Osteoblast (primary cell): ENCODE measurements around the gene DRAXIN. TPM values are rescaled to one million over a fixed set of nuclear protein-coding genes. Genes with fewer than 3 reads are reported as not detected.

Experiments used
- DNase-seq: peaks from one replicate; pipeline ENCODE4 v3.0.0; 2011; ENCODE audit warnings: low spot score, mixed read lengths; ENCODE audit not compliant: insufficient read length; ENCODE audit errors: missing footprints
- H2AFZ ChIP-seq: 2 replicates; pipeline ENCODE4 v1.6.0; 2011; ENCODE audit warnings: mild to moderate bottlenecking, low read length
- H3K27ac ChIP-seq: 2 replicates; pipeline ENCODE4 v1.5.1; 2011; ENCODE audit warnings: mild to moderate bottlenecking, low read depth, low read length, moderate library complexity
- H3K27me3 ChIP-seq: 2 replicates; pipeline ENCODE4 v1.6.0; 2012; ENCODE audit warnings: mild to moderate bottlenecking, control low read depth, inconsistent platforms, low read length, moderate library complexity; ENCODE audit not compliant: insufficient read depth
- H3K36me3 ChIP-seq: 2 replicates; pipeline ENCODE4 v1.5.1; 2011; ENCODE audit warnings: mild to moderate bottlenecking, low read length, control low read depth, moderate library complexity; ENCODE audit not compliant: insufficient read depth
- H3K4me1 ChIP-seq: 2 replicates; pipeline ENCODE4 v1.5.1; 2011; ENCODE audit warnings: mild to moderate bottlenecking, low read length, control low read depth, moderate library complexity; ENCODE audit not compliant: insufficient read depth
- H3K4me2 ChIP-seq: 2 replicates; pipeline ENCODE4 v1.6.0; 2011; ENCODE audit warnings: mild to moderate bottlenecking, low read length; ENCODE audit not compliant: insufficient read depth
- H3K4me3 ChIP-seq: fragments of 200-600 bp; sonication (generic); 3 replicates; pipeline ENCODE4 v1.5.1; 2012; ENCODE audit warnings: mild to moderate bottlenecking, low read length, inconsistent platforms; ENCODE audit not compliant: insufficient read depth
- H3K79me2 ChIP-seq: 2 replicates; pipeline ENCODE4 v1.6.0; 2012; ENCODE audit warnings: mild to moderate bottlenecking, low read length, control low read depth, inconsistent platforms; ENCODE audit not compliant: insufficient read depth
- H3K9me3 ChIP-seq: 2 replicates; pipeline ENCODE4 v1.5.1; 2011; ENCODE audit warnings: low read depth, low read length, control low read depth
- H4K20me1 ChIP-seq: 2 replicates; pipeline ENCODE4 v1.6.0; 2012; ENCODE audit warnings: mild to moderate bottlenecking, low read length, control low read depth; ENCODE audit not compliant: insufficient read depth
- total RNA-seq: library from RNA; depleted of rRNA; stranded (reverse); fragments of >200 nt; gene quantifications from 2 replicates; pipeline ENCODE4 v1.2.3, GENCODE V29; 2012
- TF ChIP-seq, protein P1 (sequence below): IDR thresholded peaks from 2 replicates; pipeline ENCODE4 v1.5.1; 2011; ENCODE audit warnings: mild to moderate bottlenecking, low read depth, low read length, moderate library complexity; ENCODE audit errors: extremely low read depth

The DRAXIN gene
- total RNA-seq, 1 donor = under 0.01 TPM

DNA sequence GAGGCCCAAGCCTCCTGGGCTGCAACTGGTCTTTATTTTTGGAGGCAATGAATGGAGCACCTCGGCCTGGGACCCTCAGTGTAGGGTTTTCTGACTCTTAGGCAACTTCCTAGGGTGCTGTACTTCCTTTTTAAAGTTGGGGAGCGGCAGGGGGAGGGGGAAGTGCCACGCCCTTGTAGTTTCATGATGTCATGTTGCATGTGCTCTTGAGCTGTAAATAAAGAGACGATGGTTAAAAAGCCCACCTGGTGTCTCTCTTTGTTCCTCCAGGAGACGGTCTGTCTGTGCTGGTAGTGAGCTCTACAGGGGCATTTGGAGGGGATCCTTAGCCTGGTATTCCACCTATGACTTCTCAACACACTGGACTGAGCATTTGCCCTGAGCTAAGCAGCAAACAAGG, 34.1 kb downstream of the DRAXIN start:
- no peak overlapping the region for H3K4me3 ChIP-seq
- H3K4me1 ChIP-seq = peaks cover 4% of the 10 kb centered on the region
- DNase-seq = peak; percentile 46
- TF ChIP-seq, protein P1, sequence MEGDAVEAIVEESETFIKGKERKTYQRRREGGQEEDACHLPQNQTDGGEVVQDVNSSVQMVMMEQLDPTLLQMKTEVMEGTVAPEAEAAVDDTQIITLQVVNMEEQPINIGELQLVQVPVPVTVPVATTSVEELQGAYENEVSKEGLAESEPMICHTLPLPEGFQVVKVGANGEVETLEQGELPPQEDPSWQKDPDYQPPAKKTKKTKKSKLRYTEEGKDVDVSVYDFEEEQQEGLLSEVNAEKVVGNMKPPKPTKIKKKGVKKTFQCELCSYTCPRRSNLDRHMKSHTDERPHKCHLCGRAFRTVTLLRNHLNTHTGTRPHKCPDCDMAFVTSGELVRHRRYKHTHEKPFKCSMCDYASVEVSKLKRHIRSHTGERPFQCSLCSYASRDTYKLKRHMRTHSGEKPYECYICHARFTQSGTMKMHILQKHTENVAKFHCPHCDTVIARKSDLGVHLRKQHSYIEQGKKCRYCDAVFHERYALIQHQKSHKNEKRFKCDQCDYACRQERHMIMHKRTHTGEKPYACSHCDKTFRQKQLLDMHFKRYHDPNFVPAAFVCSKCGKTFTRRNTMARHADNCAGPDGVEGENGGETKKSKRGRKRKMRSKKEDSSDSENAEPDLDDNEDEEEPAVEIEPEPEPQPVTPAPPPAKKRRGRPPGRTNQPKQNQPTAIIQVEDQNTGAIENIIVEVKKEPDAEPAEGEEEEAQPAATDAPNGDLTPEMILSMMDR = no peak
- H3K36me3 ChIP-seq = no peaks in the 10 kb centered on the region
- no peak overlapping the region for H3K27ac ChIP-seq
- H3K79me2 ChIP-seq = no peaks in the 10 kb centered on the region
- no peaks in the 10 kb centered on the region for H4K20me1 ChIP-seq
- H3K4me2 ChIP-seq = no peak overlapping the region
- H2AFZ ChIP-seq = no peak overlapping the region
- no peaks in the 10 kb centered on the region for H3K9me3 ChIP-seq
- peaks cover 13% of the 10 kb centered on the region for H3K27me3 ChIP-seq

DNA sequence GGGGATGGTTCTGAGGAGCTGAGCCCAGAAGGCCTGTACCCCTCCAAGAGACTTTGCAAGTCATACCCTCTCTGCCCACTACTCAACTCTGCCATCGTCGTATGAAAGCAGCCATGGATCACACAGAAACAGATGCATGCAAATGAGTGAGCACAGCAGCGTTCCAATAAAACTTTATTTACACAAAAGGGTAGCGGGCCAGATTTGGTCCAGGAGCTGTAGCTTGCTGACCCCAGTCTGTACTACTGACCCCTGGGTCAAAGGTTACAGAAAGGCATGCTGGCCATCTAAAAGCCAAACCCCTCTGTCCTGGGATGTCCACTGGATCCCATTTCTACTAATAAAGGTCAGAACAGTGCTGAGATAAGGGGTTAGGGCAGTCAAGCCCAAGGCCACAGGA, 35.6 kb downstream of the DRAXIN start:
- Histone ChIP-seq H3K4me3 (no peak overlapping the region), H2AFZ (no peak overlapping the region), H3K27ac (no peak overlapping the region), H3K4me1 (peaks cover 5% of the 10 kb centered on the region), H3K36me3 (no peaks in the 10 kb centered on the region), H3K27me3 (peaks cover 12% of the 10 kb centered on the region), H3K79me2 (no peaks in the 10 kb centered on the region), H3K9me3 (no peaks in the 10 kb centered on the region), H3K4me2 (no peak overlapping the region), H4K20me1 (no peaks in the 10 kb centered on the region)
- peak; percentile 65 for DNase-seq
- TF ChIP-seq, protein P1 = no peak

DNA sequence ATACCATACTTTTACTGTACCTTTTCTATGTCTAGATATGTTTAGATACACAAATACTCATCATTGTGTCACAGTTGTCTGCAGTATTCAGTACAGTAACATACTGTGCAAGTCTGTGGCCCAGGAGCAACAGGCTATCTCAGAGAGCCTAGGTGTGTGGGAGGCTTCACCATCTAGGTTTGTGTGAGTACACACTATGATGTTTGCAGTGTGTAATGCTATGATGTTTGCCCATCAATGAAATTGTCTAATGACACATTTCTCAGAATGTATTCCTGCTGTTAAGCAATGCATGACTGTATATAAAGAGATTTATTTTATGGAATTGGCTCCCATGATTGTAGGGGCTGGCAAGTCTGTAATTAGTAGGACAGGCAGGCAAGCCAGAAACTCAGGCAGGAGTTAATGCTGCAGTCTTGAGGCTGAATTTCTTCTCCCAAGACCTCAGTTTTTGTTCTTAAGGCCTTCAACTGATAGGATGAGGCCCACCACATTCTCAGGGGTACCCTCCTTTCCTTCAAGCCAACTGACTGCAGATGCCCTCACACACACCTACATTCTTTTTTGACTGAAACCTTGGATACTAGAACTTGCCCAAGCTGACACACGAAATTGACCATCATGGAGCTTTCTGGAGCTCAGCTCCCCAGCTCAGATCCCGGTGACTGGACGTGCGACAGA, 36.8 kb downstream of the DRAXIN start:
- DNase-seq = peak; percentile 23
- TF ChIP-seq, protein P1 = no peak
- H3K27ac ChIP-seq = no peak overlapping the region
- H3K36me3 ChIP-seq = no peaks in the 10 kb centered on the region
- no peaks in the 10 kb centered on the region for H4K20me1 ChIP-seq
- peaks cover 9% of the 10 kb centered on the region for H3K4me1 ChIP-seq
- H3K79me2 ChIP-seq = no peaks in the 10 kb centered on the region
- no peak overlapping the region for H2AFZ ChIP-seq
- H3K4me2 ChIP-seq = no peak overlapping the region
- H3K9me3 ChIP-seq = no peaks in the 10 kb centered on the region
- H3K4me3 ChIP-seq = no peak overlapping the region
- H3K27me3 ChIP-seq = peaks cover 10% of the 10 kb centered on the region

DNA sequence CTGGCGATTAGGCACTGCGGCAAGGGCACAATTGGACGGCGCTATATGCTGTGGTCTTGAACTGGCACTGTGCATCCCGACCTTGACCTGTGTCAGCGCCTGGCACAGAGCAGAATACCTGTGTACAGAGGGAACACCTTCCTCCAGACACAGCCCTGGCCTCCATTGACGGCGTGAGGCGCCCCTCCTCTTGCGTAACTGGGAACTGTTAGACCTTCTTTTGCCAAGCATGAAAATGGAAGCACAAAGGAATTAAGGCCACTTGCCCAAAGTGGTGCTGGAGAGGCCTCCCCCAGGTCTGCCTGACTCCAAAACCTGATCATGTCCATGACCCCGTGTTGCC, 37.6 kb downstream of the DRAXIN start:
- Histone ChIP-seq H3K79me2 (no peaks in the 10 kb centered on the region), H3K9me3 (no peaks in the 10 kb centered on the region), H3K4me2 (no peak overlapping the region), H4K20me1 (no peaks in the 10 kb centered on the region), H3K36me3 (no peaks in the 10 kb centered on the region), H3K4me1 (peaks cover 9% of the 10 kb centered on the region), H3K27ac (no peak overlapping the region), H3K4me3 (no peak overlapping the region), H3K27me3 (peaks cover 8% of the 10 kb centered on the region), H2AFZ (no peak overlapping the region)
- peak; percentile 17 for DNase-seq
- TF ChIP-seq, protein P1 = no peak
